ENCODE data around the gene PTPRK.
A peak's percentile ranks its signal among the peaks of the same experiment; 100 is the strongest.
"Not testable (repeated sequence)": the region's sequence is repeated elsewhere in the genome, so short reads cannot be mapped to it uniquely, and the experiment has no call there.

Gene PTPRK

GRCh38 chr6:127997496-127998164 lies 522.8 kb downstream of the PTPRK start:
- no peak for DNase-seq

- DNase-seq = no peak
Measured at GRCh38 chr6:127996925-127997324, 523.5 kb downstream of the PTPRK start.

GRCh38 chr6:127992144-127992543 lies 528.3 kb downstream of the PTPRK start:
- no peak for DNase-seq

- no peak for DNase-seq
Measured at GRCh38 chr6:127990074-127990473, 530.3 kb downstream of the PTPRK start.

GRCh38 chr6:127980996-127981395 lies 539.4 kb downstream of the PTPRK start:
- no peak for DNase-seq

- not testable (repeated sequence) for DNase-seq
Measured at GRCh38 chr6:127978185-127978584, 542.2 kb downstream of the PTPRK start.

GRCh38 chr6:127976796-127977195 lies 543.6 kb downstream of the PTPRK start:
- no peak for DNase-seq

- DNase-seq = no peak
Measured at GRCh38 chr6:127976111-127976510, 544.3 kb downstream of the PTPRK start.

- no peak for DNase-seq
Measured at GRCh38 chr6:127972815-127973214, 547.6 kb downstream of the PTPRK start.

- peak; percentile 64 for DNase-seq
Measured at GRCh38 chr6:127971945-127972391, 548.4 kb downstream of the PTPRK start.

- no peak for DNase-seq
Measured at GRCh38 chr6:127971386-127971785, 549.0 kb downstream of the PTPRK start.

- peak; percentile 13 for DNase-seq
Measured at GRCh38 chr6:127969701-127970100, 550.7 kb downstream of the PTPRK start.

- no peak for DNase-seq
Measured at GRCh38 chr6:127968394-127968793, 552.0 kb downstream of the PTPRK start.

- no peak for DNase-seq
Measured at GRCh38 chr6:127967708-127968107, 552.7 kb downstream of the PTPRK start.

GRCh38 chr6:127966616-127967015 lies 553.8 kb downstream of the PTPRK start:
- peak; percentile 11 for DNase-seq

- DNase-seq = no peak
Measured at GRCh38 chr6:127963495-127963894, 556.9 kb downstream of the PTPRK start.

- DNase-seq = no peak
Measured at GRCh38 chr6:127959869-127960268, 560.5 kb downstream of the PTPRK start.

- no peak for DNase-seq
Measured at GRCh38 chr6:127956956-127957355, 563.4 kb downstream of the PTPRK start.

- DNase-seq = peak; percentile 43
Measured at GRCh38 chr6:127956260-127956888, 564.0 kb downstream of the PTPRK start.

GRCh38 chr6:127954082-127954481 lies 566.3 kb downstream of the PTPRK start:
- no peak for DNase-seq

- DNase-seq = no peak
Measured at GRCh38 chr6:127952831-127953230, 567.6 kb downstream of the PTPRK start.

- DNase-seq = no peak
Measured at GRCh38 chr6:127952176-127952575, 568.2 kb downstream of the PTPRK start.

- no peak for DNase-seq
Measured at GRCh38 chr6:127951172-127951917, 569.1 kb downstream of the PTPRK start.

Measured in fibroblast of skin of scalp (primary cell).